ENCODE data around the gene HOOK2. TPM values are rescaled to one million over a fixed set of nuclear protein-coding genes. Genes with fewer than 3 reads are reported as not detected.

Gene HOOK2
- total and polyA plus RNA-seq, 5 donors from 2014 or later = 0.24 to 16.9 (median 1.9) TPM

DNA sequence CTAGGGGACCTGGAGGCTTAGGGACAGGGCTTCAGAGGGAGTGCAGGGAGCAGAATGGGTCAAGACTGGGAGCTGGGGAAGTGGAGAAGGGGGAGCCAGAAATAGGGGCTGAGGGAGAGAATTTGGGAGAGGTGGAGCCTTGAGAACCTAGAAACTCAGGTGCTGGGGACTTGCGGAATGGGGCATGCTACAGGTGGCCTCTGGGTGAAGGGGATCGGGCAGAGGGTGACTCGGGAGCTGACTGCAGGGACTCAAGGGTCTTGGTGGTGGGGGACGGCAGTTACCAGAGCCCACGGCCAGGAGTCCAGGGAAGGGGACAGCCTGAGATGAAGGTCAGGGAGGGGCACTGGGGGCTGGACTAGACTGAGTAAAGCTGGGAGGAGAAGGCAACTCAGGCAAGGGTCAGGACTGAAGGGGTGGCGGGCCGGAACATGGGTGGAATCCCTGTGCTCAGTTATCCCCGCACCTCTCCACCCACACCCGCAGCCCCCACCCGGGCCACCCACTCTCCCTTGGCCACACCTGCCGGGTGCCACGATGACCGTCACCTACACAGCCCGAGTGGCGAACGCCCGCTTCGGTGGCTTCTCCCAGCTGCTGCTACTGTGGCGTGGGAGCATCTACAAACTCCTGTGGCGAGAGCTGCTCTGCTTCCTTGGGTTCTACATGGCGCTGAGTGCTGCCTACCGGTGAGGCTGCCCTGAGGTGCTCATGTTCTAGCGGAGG, 23.1 kb downstream of the HOOK2 start:
- Histone ChIP-seq H3K36me3 (ENCODE audit: control insufficient read depth, insufficient read depth, low read length) (peaks cover 8% of the 10 kb centered on the region), H3K27me3 (ENCODE audit: control insufficient read depth, insufficient read depth, low read length) (no peaks in the 10 kb centered on the region), H3K4me3 (ENCODE audit: low read depth, low read length) (no peak overlapping the region), H3K4me1 (ENCODE audit: control insufficient read depth, insufficient read depth, low read length, poor library complexity, severe bottlenecking) (no peaks in the 10 kb centered on the region), H3K27ac (ENCODE audit: insufficient read depth, low read length, poor library complexity, severe bottlenecking) (no peak overlapping the region), H3K9me3 (ENCODE audit: control insufficient read depth in 2 of 2, low read length in 2 of 2) (peaks cover 0 to 8% of the 10 kb centered on the region in 2 experiments)
- Mint-ChIP-seq H3K4me3 (no peak overlapping the region), H3K36me3 (peaks cover 12% of the 10 kb centered on the region), H3K27me3 (peaks cover 10% of the 10 kb centered on the region), H3K9me3 (peaks cover 0 to 5% (median 0%) of the 10 kb centered on the region in 7 donors), H3K4me1 (peaks cover 0 to 7% (median 2%) of the 10 kb centered on the region in 4 donors), H3K27ac (no peak overlapping the region)
- ATAC-seq (ENCODE audit: low read depth in 2 of 2) (no peak), DNase-seq (no peak)

DNA sequence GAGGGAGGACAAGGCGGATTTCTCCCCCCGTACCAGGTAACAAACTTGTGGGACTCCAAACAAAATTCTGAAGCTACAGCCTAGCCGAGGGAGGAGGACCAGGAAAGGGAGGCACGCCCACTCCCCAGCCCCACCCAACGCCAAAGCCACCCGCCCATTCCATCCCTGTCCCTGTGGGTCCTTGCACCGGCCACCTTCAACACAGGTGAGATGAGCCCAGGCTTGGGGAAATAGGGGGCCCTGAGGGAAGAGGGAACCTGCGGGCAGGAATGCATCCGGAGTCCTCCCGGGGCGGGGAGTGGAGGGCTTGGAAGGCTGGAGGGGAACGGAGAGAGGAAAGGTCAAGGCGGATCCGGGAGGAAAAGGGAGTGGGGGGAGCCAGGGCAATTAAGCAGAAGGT, 23.7 kb downstream of the HOOK2 start, which contains the start of gene BEST2:
BEST2 (plus strand) TSS at position 157 of the 400 bp plus-strand sequence. CDS start 802 bp downstream, outside the sequence.
- Histone ChIP-seq H3K4me1 (ENCODE audit: control insufficient read depth, insufficient read depth, low read length, poor library complexity, severe bottlenecking) (no peaks in the 10 kb centered on the region), H3K27ac (ENCODE audit: insufficient read depth, low read length, poor library complexity, severe bottlenecking) (no peak within 1 kb of the TSS), H3K36me3 (ENCODE audit: control insufficient read depth, insufficient read depth, low read length) (peaks cover 11% of the 10 kb centered on the region), H3K27me3 (ENCODE audit: control insufficient read depth, insufficient read depth, low read length) (no peaks in the 10 kb centered on the region), H3K9me3 (ENCODE audit: control insufficient read depth in 2 of 2, low read length in 2 of 2) (peaks cover 0 to 8% of the 10 kb centered on the region in 2 experiments), H3K4me3 (ENCODE audit: low read depth, low read length) (no peak within 1 kb of the TSS)
- Mint-ChIP-seq H3K27ac (no peak within 1 kb of the TSS), H3K36me3 (peaks cover 12% of the 10 kb centered on the region), H3K4me1 (peaks cover 0 to 7% (median 2%) of the 10 kb centered on the region in 4 donors), H3K9me3 (peaks cover 0 to 5% (median 0%) of the 10 kb centered on the region in 7 donors), H3K4me3 (no peak within 1 kb of the TSS), H3K27me3 (peaks cover 10% of the 10 kb centered on the region)
- ATAC-seq (ENCODE audit: low read depth in 2 of 2) = no peak
- DNase-seq = no peak

DNA sequence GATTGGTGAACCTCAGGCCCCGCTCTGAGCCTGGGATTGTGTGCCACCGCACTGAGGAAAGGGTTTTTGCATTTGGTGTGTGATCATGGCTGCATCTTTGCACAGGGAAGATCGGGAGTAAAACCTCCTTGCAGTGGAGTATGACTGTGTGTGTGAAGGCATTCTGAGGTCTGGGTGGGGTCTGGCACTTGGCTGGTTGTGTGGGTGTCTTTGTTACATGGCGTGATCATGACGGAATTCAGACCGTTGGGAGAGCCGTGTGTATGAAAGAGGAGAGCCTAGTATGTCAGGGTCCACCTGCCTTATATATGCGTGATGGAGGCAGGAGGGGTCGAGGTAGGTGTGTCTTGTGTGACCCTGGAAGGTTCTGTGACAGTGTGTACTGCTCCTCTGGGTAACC, 24.5 kb downstream of the HOOK2 start:
- H3K4me3 Mint-ChIP-seq = no peak overlapping the region

DNA sequence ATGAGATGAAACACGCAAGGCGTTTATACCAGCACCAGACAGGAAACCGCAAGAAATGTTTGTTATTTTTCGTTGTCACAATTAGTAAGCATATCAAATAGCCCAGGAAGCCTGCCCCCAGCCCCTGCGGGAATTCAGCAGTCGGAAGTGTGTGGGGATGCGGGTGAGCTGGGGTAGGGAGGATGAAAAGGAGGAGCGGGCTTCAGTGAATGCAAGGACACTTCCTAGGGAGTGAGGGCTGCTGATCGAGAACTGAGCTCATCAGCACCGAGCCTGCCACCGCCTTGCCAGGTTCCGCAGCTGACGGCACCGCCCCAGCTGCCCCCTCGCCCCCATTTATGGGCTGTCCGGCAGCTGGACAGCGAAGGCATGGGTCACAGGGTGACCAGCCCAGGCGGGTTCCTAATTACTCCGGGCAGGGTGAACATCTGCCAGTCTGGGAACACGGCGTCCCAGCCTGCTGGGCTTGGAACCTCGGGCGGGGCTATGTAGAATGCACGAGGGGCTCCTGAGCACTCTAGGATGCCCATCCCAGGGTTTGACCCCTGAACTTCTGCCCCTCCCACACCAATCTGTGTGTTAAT, 25.3 kb downstream of the HOOK2 start:
- no peaks in the 10 kb centered on the region for H3K27me3 ChIP-seq (ENCODE audit: control insufficient read depth, insufficient read depth, low read length)
- Mint-ChIP-seq H3K4me1 (peaks cover 0 to 5% (median 2%) of the 10 kb centered on the region in 4 donors), H3K27me3 (peaks cover 6% of the 10 kb centered on the region), H3K9me3 (peaks cover 0 to 5% (median 0%) of the 10 kb centered on the region in 7 donors), H3K4me3 (no peak overlapping the region), H3K27ac (no peak overlapping the region), H3K36me3 (peaks cover 16% of the 10 kb centered on the region)
- H3K36me3 ChIP-seq (ENCODE audit: control insufficient read depth, insufficient read depth, low read length) = peaks cover 18% of the 10 kb centered on the region
- ATAC-seq (ENCODE audit: low read depth in 2 of 2) (no peak), DNase-seq (no peak)
- H3K4me1 ChIP-seq (ENCODE audit: control insufficient read depth, insufficient read depth, low read length, poor library complexity, severe bottlenecking) = no peaks in the 10 kb centered on the region
- H3K27ac ChIP-seq (ENCODE audit: insufficient read depth, low read length, poor library complexity, severe bottlenecking) = no peak overlapping the region
- peaks cover 0 to 8% of the 10 kb centered on the region in 2 experiments for H3K9me3 ChIP-seq (ENCODE audit: control insufficient read depth in 2 of 2, low read length in 2 of 2)
- H3K4me3 ChIP-seq (ENCODE audit: low read depth, low read length) = no peak overlapping the region

More for the DNA sequence above, 24.5 kb downstream of the HOOK2 start:
- Histone ChIP-seq H3K4me1 (ENCODE audit: control insufficient read depth, insufficient read depth, low read length, poor library complexity, severe bottlenecking) (no peaks in the 10 kb centered on the region), H3K4me3 (ENCODE audit: low read depth, low read length) (no peak overlapping the region), H3K36me3 (ENCODE audit: control insufficient read depth, insufficient read depth, low read length) (peaks cover 14% of the 10 kb centered on the region), H3K9me3 (ENCODE audit: control insufficient read depth in 2 of 2, low read length in 2 of 2) (peaks cover 0 to 8% of the 10 kb centered on the region in 2 experiments), H3K27ac (ENCODE audit: insufficient read depth, low read length, poor library complexity, severe bottlenecking) (no peak overlapping the region), H3K27me3 (ENCODE audit: control insufficient read depth, insufficient read depth, low read length) (no peaks in the 10 kb centered on the region)
- Mint-ChIP-seq H3K4me1 (peaks cover 0 to 4% (median 2%) of the 10 kb centered on the region in 4 donors), H3K9me3 (peaks cover 0 to 5% (median 0%) of the 10 kb centered on the region in 7 donors), H3K27ac (no peak overlapping the region), H3K36me3 (peaks cover 13% of the 10 kb centered on the region), H3K27me3 (peaks cover 6% of the 10 kb centered on the region)
- ATAC-seq (ENCODE audit: low read depth in 2 of 2) (no peak), DNase-seq (no peak)

DNA sequence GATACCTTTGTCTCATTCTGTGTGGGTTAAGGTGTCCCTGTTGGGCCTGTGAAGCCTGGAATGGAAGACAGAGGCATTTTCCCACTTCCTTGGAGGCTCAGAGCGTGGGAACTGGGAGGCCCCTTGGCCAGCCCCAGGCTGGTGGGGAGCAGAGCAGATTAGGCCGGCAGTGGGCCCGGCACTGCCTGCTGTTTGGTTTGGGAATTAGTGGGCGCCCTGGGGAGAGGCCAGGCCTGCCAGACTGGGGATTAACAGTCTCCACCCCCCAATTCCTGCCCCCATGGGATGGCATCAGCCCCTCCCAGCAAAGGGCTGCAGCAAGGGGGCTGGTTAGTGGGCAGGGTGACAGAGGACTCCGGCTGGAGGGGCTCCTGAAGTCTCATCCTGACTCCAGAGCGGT, 26.9 kb downstream of the HOOK2 start:
- no peak overlapping the region for H3K27ac Mint-ChIP-seq
- H3K36me3 Mint-ChIP-seq = peaks cover 16% of the 10 kb centered on the region
- no peak for DNase-seq
- peaks cover 0 to 5% (median 2%) of the 10 kb centered on the region in 4 donors for H3K4me1 Mint-ChIP-seq
- Histone ChIP-seq H3K9me3 (ENCODE audit: control insufficient read depth in 2 of 2, low read length in 2 of 2) (peaks cover 0 to 8% of the 10 kb centered on the region in 2 experiments), H3K36me3 (ENCODE audit: control insufficient read depth, insufficient read depth, low read length) (peaks cover 18% of the 10 kb centered on the region), H3K4me1 (ENCODE audit: control insufficient read depth, insufficient read depth, low read length, poor library complexity, severe bottlenecking) (no peaks in the 10 kb centered on the region), H3K27ac (ENCODE audit: insufficient read depth, low read length, poor library complexity, severe bottlenecking) (no peak overlapping the region), H3K27me3 (ENCODE audit: control insufficient read depth, insufficient read depth, low read length) (no peaks in the 10 kb centered on the region), H3K4me3 (ENCODE audit: low read depth, low read length) (no peak overlapping the region)
- ATAC-seq (ENCODE audit: low read depth in 2 of 2) = no peak
- no peak overlapping the region for H3K4me3 Mint-ChIP-seq
- peaks cover 0 to 5% (median 0%) of the 10 kb centered on the region in 7 donors for H3K9me3 Mint-ChIP-seq
- H3K27me3 Mint-ChIP-seq = peaks cover 3% of the 10 kb centered on the region

DNA sequence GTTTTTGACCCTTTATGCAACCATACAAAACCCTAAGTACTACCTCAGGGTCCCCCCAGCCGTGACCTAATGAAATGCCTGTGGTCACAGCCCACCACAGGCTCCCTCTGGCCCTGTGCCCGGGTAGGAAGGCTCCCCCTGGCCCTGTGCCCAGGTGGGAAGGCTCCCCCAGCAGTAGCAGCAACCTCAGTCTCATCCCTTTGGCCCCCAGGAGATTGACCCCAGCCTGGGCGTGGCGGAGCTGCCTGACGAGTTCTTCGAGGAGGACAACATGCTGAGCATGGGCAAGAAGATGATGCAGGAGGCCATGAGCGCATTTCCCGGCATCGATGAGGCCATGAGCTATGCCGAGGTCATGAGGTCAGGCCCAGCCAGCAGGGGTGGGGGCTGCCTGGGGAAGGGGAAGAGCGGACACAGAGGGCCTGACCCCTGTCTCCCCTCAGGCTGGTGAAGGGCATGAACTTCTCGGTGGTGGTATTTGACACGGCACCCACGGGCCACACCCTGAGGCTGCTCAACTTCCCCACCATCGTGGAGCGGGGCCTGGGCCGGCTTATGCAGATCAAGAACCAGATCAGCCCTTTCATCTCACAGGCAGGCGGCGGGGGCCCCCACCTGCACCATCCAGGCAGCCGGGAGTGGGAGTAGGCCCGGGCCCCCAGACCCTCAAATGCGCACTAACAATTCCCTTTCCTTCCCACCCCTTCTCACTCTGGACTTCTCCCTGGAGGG, 30.0 kb downstream of the HOOK2 start:
- H3K36me3 Mint-ChIP-seq = peaks cover 26% of the 10 kb centered on the region
- H3K4me1 Mint-ChIP-seq = peaks cover 0 to 8% (median 3%) of the 10 kb centered on the region in 4 donors
- peaks cover 0 to 5% (median 0%) of the 10 kb centered on the region in 7 donors for H3K9me3 Mint-ChIP-seq
- no peak overlapping the region for H3K4me3 ChIP-seq (ENCODE audit: low read depth, low read length)
- H3K9me3 ChIP-seq (ENCODE audit: control insufficient read depth in 2 of 2, low read length in 2 of 2) = peaks cover 0 to 8% of the 10 kb centered on the region in 2 experiments
- ATAC-seq (ENCODE audit: low read depth in 2 of 2) = no peak
- DNase-seq = no peak
- no peak overlapping the region for H3K4me3 Mint-ChIP-seq
- H3K27ac Mint-ChIP-seq = no peak overlapping the region
- H3K27me3 ChIP-seq (ENCODE audit: control insufficient read depth, insufficient read depth, low read length) = no peaks in the 10 kb centered on the region
- no peaks in the 10 kb centered on the region for H3K27me3 Mint-ChIP-seq
- H3K27ac ChIP-seq (ENCODE audit: insufficient read depth, low read length, poor library complexity, severe bottlenecking) = no peak overlapping the region
- peaks cover 26% of the 10 kb centered on the region for H3K36me3 ChIP-seq (ENCODE audit: control insufficient read depth, insufficient read depth, low read length)
- H3K4me1 ChIP-seq (ENCODE audit: control insufficient read depth, insufficient read depth, low read length, poor library complexity, severe bottlenecking) = no peaks in the 10 kb centered on the region

DNA sequence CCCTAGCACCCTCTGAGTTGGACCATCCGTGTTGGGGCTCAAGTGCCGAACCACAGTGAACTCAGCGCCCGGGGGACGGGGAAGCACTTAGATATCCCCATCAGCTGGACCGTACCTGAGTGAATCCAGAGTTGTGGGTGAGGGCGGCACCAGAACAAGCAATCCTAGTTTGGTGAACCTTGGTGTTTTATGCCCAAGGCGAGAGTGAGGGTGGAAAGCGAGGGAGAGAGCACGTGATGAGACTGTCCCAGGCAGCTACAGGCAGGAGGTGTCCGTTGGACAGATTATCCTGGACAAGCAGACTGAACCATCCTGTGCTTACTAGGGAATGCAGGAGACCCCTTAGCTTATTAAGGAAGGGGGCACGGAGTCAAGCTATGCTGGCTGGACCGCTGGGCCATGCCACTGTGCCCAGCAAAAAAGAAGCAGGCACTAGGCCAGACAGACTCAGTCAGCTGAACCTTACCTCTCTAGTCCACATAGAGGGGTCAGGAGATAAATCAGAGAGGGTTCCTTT, 37.5 kb downstream of the HOOK2 start:
- H3K27me3 ChIP-seq (ENCODE audit: control insufficient read depth, insufficient read depth, low read length) = no peaks in the 10 kb centered on the region
- peaks cover 37% of the 10 kb centered on the region for H3K4me1 ChIP-seq (ENCODE audit: control insufficient read depth, insufficient read depth, low read length, poor library complexity, severe bottlenecking)
- H3K4me1 Mint-ChIP-seq = peaks cover 5 to 47% (median 30%) of the 10 kb centered on the region in 4 donors
- peaks cover 10% of the 10 kb centered on the region for H3K36me3 ChIP-seq (ENCODE audit: control insufficient read depth, insufficient read depth, low read length)
- peak overlapping the region; percentile 89 for H3K27ac ChIP-seq (ENCODE audit: insufficient read depth, low read length, poor library complexity, severe bottlenecking)
- H3K9me3 Mint-ChIP-seq = no peaks in the 10 kb centered on the region
- H3K27ac Mint-ChIP-seq = peak overlapping the region in 2 of 3 donors; percentile 94 to 99
- ATAC-seq (ENCODE audit: low read depth in 2 of 2) (no peak), DNase-seq (no peak)
- H3K27me3 Mint-ChIP-seq = no peaks in the 10 kb centered on the region
- peaks cover 16% of the 10 kb centered on the region for H3K36me3 Mint-ChIP-seq
- peak overlapping the region; percentile 94 for H3K4me3 ChIP-seq (ENCODE audit: low read depth, low read length)
- no peaks in the 10 kb centered on the region for H3K9me3 ChIP-seq (ENCODE audit: control insufficient read depth in 2 of 2, low read length in 2 of 2)
- H3K4me3 Mint-ChIP-seq = peak overlapping the region; percentile 91 to 100 (median 98)

All from CD4-positive, CD25-positive, alpha-beta regulatory T cell (primary cell).